Brain microvascular endothelial cell (primary cell): ENCODE results near the gene HOXA13.

Source experiments
- DNase-seq: peaks from one replicate; pipeline ENCODE4 v3.0.0-alpha.2; 2020
- H3K27ac ChIP-seq: fragments of 250-450 bp; sonication (Bioruptor Pico); 2 replicates; pipeline ENCODE4 v1.5.1; 2020; ENCODE audit warnings: mild to moderate bottlenecking, moderate library complexity
- H3K27me3 ChIP-seq: fragments of 250-450 bp; sonication (Bioruptor Pico); replicated peaks from 2 replicates; pipeline ENCODE4 v1.5.1; 2020; ENCODE audit warnings: mild to moderate bottlenecking
- H3K36me3 ChIP-seq: fragments of 250-450 bp; sonication (Bioruptor Pico); replicated peaks from 2 replicates; pipeline ENCODE4 v1.5.1; 2020; ENCODE audit warnings: mild to moderate bottlenecking
- H3K4me3 ChIP-seq: 2 replicates; pipeline ENCODE4 v1.5.1; 2011; ENCODE audit warnings: low read depth, mild to moderate bottlenecking, control low read depth, low read length, moderate library complexity
- in situ Hi-C: cut with HindIII; loops from 2 replicates; pipeline ENCODE4 v1.10.0; 2017; ENCODE audit warnings: low sequenced_read_pairs, low pct_ligation_motif_present
- TF ChIP-seq, protein P1 (sequence below): IDR thresholded peaks from 2 replicates; pipeline ENCODE4 v1.5.1; 2011; ENCODE audit warnings: low read depth, mild to moderate bottlenecking, moderate library complexity, low read length, control low read depth, inconsistent platforms; ENCODE audit errors: missing control alignments

HOXA13 gene

DNA sequence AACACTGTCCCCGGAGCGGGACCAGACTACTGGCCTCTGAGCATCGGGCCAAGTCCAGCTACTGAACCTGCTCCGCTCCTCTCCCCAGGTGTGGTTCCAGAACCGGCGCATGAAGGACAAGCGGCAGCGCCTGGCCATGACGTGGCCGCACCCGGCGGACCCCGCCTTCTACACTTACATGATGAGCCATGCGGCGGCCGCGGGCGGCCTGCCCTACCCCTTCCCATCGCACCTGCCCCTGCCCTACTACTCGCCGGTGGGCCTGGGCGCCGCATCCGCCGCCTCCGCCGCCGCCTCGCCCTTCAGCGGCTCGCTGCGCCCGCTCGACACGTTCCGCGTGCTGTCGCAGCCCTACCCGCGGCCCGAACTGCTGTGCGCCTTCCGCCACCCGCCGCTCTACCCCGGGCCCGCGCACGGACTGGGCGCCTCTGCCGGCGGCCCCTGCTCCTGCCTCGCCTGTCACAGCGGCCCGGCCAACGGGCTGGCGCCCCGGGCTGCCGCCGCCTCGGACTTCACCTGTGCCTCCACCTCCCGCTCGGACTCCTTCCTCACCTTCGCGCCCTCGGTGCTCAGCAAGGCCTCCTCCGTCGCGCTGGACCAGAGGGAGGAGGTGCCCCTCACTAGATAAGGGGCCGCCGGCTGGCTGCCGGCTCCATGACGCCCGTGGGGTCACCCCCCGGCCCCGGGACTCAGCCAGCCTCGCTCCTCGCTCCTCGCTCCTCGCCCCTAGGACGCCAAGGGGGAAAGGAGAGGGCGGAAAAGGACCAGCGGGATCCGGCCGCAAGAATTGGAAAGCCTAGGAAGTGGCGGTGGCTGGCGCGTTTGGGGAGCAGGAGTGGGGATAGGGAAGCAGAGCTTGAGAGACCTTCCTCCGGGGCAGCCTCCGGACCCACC lies 46.2 kb upstream of the HOXA13 start:
- in situ Hi-C loops, result no loop called here
- Histone ChIP-seq H3K27me3 (peaks cover 100% of the 10 kb centered on the region), H3K4me3 (no peak overlapping the region), H3K36me3 (no peaks in the 10 kb centered on the region), H3K27ac (no peak overlapping the region)
- TF ChIP-seq, protein P1, sequence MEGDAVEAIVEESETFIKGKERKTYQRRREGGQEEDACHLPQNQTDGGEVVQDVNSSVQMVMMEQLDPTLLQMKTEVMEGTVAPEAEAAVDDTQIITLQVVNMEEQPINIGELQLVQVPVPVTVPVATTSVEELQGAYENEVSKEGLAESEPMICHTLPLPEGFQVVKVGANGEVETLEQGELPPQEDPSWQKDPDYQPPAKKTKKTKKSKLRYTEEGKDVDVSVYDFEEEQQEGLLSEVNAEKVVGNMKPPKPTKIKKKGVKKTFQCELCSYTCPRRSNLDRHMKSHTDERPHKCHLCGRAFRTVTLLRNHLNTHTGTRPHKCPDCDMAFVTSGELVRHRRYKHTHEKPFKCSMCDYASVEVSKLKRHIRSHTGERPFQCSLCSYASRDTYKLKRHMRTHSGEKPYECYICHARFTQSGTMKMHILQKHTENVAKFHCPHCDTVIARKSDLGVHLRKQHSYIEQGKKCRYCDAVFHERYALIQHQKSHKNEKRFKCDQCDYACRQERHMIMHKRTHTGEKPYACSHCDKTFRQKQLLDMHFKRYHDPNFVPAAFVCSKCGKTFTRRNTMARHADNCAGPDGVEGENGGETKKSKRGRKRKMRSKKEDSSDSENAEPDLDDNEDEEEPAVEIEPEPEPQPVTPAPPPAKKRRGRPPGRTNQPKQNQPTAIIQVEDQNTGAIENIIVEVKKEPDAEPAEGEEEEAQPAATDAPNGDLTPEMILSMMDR, result no peak
- no peak for DNase-seq

DNA sequence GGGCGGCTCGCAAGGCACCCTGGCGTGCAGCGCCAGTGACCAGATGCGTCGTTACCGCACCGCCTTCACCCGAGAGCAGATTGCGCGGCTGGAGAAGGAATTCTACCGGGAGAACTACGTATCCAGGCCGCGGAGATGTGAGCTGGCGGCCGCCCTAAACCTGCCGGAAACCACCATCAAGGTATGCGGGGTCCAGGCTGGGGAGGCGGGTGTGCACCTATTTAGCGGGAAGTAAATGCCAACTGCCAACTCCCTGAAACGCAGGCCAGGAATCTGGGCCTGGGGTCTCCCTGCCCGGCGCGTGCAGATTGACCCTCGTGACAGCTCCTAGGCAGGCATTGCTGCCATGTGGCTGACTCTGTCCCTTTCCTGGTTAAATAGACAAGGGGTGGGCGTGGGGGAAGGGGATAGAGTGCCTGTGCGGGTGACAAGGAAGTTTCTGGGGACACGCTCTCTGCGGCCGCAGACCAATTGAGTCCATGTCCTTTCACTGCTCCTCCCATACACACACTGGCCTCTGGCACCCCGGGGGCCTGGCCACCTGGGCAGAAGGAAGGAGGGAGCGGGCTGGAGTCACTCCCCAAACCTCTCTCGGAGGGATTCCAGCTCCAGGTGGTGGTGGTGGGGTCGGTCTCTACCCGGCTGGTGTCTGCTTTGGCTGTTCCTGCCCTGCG lies 45.4 kb upstream of the HOXA13 start:
- in situ Hi-C loops, result no loop called here
- H3K27ac ChIP-seq, result no peak overlapping the region
- no peak for DNase-seq
- H3K4me3 ChIP-seq, result no peak overlapping the region
- no peaks in the 10 kb centered on the region for H3K36me3 ChIP-seq
- H3K27me3 ChIP-seq, result peaks cover 100% of the 10 kb centered on the region
- TF ChIP-seq, protein P1, result no peak

DNA sequence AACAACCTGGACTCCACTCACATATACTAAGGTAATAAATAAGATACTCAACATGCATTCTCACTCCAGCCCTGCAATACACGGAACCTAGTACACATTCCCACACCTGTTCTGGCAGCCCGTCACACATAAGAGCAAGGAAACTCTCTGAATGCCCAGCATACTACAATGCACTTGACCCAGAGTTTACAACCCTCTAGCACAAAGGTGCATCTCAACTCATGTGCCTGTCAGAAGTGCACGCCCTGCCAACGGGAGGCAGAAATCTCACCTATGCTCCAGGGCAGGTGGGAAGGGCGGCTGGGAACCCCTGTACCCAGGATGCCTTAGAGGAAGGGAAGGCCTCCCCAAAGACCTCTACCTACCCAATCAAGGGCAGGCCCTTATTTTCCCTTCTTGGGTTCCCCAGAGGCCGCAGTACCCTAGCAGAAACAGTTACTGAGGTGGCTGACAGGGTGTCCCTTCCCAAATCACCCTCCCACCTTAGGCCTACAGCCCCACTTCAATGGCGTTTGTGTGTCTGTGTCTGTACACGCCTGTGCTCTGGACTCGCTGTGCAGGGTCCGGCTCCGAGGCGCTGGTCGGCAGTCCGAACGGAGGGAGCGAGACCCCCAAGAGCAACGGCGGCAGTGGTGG lies 44.7 kb upstream of the HOXA13 start:
- H3K4me3 ChIP-seq, result no peak overlapping the region
- TF ChIP-seq, protein P1, result no peak
- in situ Hi-C loops, result no loop called here

DNA sequence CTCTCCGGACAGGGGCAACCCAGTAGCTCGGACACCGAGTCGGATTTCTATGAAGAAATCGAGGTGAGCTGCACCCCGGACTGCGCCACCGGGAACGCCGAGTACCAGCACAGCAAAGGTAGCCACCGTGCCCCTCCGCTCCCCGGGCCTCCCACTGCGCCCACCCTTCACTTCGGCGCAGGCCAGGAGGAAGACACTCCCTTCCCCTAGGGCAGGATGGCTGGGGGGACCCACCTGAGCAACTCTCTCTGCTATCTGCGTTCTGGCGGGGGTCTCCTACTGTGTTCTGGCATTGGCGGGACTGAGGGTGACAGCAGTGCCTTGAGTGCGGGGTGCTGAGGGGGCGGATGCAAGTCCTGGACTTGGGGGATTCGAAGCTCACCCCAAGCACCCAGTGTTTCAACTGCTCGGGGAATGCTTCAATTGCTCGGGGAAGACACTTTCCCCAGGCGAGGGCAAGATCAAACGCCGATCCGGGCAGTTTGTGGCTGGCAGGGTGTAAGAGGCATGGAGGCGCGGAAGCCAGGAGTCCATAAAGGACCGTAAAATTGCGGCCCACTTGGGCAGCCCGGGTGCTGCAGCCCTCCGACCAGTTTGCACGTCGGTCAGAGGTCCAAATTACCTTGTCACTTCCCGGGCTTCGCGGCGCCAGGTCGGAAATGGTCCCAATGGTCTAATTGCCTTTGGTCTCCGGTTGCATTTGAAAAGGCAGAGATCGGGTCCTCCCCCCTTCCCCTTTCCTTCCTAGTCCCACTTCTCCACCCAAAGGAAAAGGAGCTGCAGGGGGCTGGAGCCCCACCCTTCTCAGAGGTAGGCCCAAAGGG lies 43.7 kb upstream of the HOXA13 start:
- Histone ChIP-seq H3K4me3 (no peak overlapping the region), H3K36me3 (no peaks in the 10 kb centered on the region), H3K27me3 (peaks cover 98% of the 10 kb centered on the region), H3K27ac (no peak overlapping the region)
- no peak for DNase-seq
- TF ChIP-seq, protein P1, result no peak
- in situ Hi-C loops, result no loop called here

More for the DNA sequence above, 44.7 kb upstream of the HOXA13 start:
- no peak for DNase-seq
- H3K36me3 ChIP-seq, result no peaks in the 10 kb centered on the region
- H3K27ac ChIP-seq, result no peak overlapping the region
- H3K27me3 ChIP-seq, result peaks cover 100% of the 10 kb centered on the region

DNA sequence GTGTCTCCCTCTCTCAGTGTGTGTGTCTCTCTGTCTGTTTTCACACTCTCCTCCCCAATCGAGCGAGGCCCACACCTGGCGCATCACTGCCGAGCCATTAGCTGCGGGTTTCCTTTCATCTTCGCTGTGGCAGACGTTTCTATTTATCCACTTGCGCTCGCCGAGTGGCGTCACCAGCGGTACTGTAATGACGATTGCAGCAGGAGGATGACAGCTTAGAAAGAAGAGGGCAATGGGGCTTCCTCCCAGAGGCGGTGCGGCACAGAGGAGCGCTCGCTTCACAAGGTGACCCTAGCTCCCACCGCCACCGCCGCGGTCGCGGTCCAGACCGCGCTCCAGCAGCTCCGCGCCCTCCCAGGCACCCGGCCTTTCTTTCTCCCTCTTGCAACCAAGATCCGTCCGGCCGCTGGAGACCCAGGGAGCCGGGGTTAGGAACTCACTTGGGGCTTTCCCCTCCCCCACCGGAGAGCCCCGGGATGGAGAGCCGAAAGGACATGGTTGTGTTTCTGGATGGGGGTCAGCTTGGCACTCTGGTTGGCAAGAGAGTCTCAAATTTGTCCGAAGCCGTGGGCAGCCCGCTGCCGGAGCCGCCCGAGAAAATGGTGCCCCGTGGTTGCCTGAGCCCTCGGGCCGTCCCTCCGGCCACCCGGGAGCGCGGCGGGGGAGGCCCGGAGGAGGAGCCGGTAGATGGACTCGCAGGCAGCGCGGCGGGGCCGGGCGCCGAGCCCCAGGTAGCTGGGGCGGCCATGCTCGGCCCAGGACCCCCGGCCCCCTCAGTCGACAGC lies 42.9 kb upstream of the HOXA13 start, which contains the start of gene EVX1:
TSS of gene EVX1 (plus strand) at position 248 of the 785 bp plus-strand sequence. CDS start at position 477, 229 bp downstream.
- no peak for DNase-seq

More for the DNA sequence above, 42.9 kb upstream of the HOXA13 start, which contains the start of gene EVX1:
- peaks cover 96% of the 10 kb centered on the region for H3K27me3 ChIP-seq
- no peak within 1 kb of the TSS for H3K27ac ChIP-seq
- H3K36me3 ChIP-seq, result no peaks in the 10 kb centered on the region
- in situ Hi-C loops, result no loop called here
- TF ChIP-seq, protein P1, result no peak
- H3K4me3 ChIP-seq, result no peak within 1 kb of the TSS
